Left lung (tissue), 10 donors: ENCODE data around the gene MEIOB. TPM values are rescaled to one million over a fixed set of nuclear protein-coding genes. Genes with fewer than 3 reads are reported as not detected.

Experiments
- ATAC-seq: fragments of 200-7000 bp; cut with Tn5 transposase; one replicate; pipeline ENCODE4 v1.9.1; 2020; ENCODE audit warnings: moderate library complexity
- DNase-seq, 4 donors: peaks; one replicate each; pipeline ENCODE4 v3.0.0-alpha.2; 2013 to 2020
- H3K27ac ChIP-seq, 2 donors: fragments of 200-600 bp; sonication (generic) in 1 of 2; one replicate each; pipeline versions ENCODE4 v1.5.0 to v1.8.0; 2020 to 2021
- H3K27me3 ChIP-seq, 2 donors: fragments of 200-600 bp; sonication (generic) in 1 of 2; one replicate each; pipeline versions ENCODE4 v1.5.0 to v1.8.0; 2020 to 2021
- H3K36me3 ChIP-seq, 2 donors: fragments of 200-600 bp; sonication (generic) in 1 of 2; one replicate each; pipeline versions ENCODE4 v1.5.0 to v1.8.0; 2020 to 2021
- H3K4me1 ChIP-seq, 2 donors: fragments of 200-600 bp; one replicate each; pipeline ENCODE4 v1.8.0; 2021
- H3K4me3 ChIP-seq, 2 donors: fragments of 200-600 bp; sonication (generic) in 1 of 2; one replicate each; pipeline versions ENCODE4 v1.5.0 to v1.8.0; 2020 to 2021; ENCODE audit warnings: mild to moderate bottlenecking in 1 of 2
- H3K9me3 ChIP-seq, 2 donors: fragments of 200-600 bp; sonication (generic) in 1 of 2; one replicate each; pipeline versions ENCODE4 v1.5.0 to v1.8.0; 2020 to 2021
- CTCF ChIP-seq, 2 donors: fragments of 200-600 bp; sonication (generic) in 1 of 2; IDR thresholded peaks; one replicate each; pipeline versions ENCODE4 v1.5.0 to v1.8.0; 2021; ENCODE audit warnings: antibody characterized with exemption in 2 of 2
- intact Hi-C, 2 donors: fragments of 100-400 bp; cut with DNase I; formaldehyde crosslinking; loops; one replicate each; pipeline versions ENCODE4 v1.11.2 to v1.14.2; 2022
- polyA plus RNA-seq, 6 donors: library from polyadenylated mRNA; unstranded; fragments of 120-200 nt; gene quantifications; one replicate each; pipeline ENCODE4 v1.2.1, GENCODE V29; 2013; ENCODE audit not compliant: insufficient read length in 6 of 6
- total RNA-seq, 2 donors: library from RNA; stranded (reverse); fragmentation: NEBNext Ultra II Directional; extraction: Animal tissue kit (Norgen Biotek cat#: 25700); gene quantifications; one replicate each; pipeline ENCODE4 v1.2.1, GENCODE V29; 2021
- donor health status: DM: no; HTN: yes; CAD: no.
- donor health status: DM: no; HTN: no; CAD: no.

MEIOB gene
- total and polyA plus RNA-seq, 8 donors = 0.37 to 0.75 (median 0.59) TPM; not detected in 2

- DNase-seq (no peak), ATAC-seq (no peak)
- intact Hi-C loops = no loop called here
- peaks cover 0 to 7% of the 10 kb centered on the region in 2 donors for H3K4me1 ChIP-seq
- peaks cover 0 to 81% of the 10 kb centered on the region in 2 donors for H3K36me3 ChIP-seq
- no peak for TF ChIP-seq CTCF (IDR thresholded peaks at IDR 0.05)
- H3K27ac ChIP-seq = no peak overlapping the region
- no peak overlapping the region for H3K4me3 ChIP-seq
- no peaks in the 10 kb centered on the region for H3K9me3 ChIP-seq
- H3K27me3 ChIP-seq = no peaks in the 10 kb centered on the region
Observed at GRCh38 chr16:1816396-1817275, 55.3 kb downstream of the MEIOB start.

GRCh38 chr16:1815461-1815860, 56.5 kb downstream of the MEIOB start:
- H3K4me3 ChIP-seq = no peak overlapping the region
- H3K4me1 ChIP-seq = peaks cover 0 to 7% of the 10 kb centered on the region in 2 donors
- intact Hi-C loops = no loop called here
- H3K9me3 ChIP-seq = no peaks in the 10 kb centered on the region
- H3K27ac ChIP-seq = no peak overlapping the region
- H3K27me3 ChIP-seq = no peaks in the 10 kb centered on the region
- H3K36me3 ChIP-seq = peaks cover 0 to 73% of the 10 kb centered on the region in 2 donors
- no peak for TF ChIP-seq CTCF (IDR thresholded peaks at IDR 0.05)
- ATAC-seq = no peak
- no peak for DNase-seq

- TF ChIP-seq CTCF (IDR thresholded peaks at IDR 0.05) = peak; percentile 23 to 46
- ATAC-seq (peak; percentile 99), DNase-seq (peak; percentile 67 to 92 (median 87))
- H3K4me3 ChIP-seq = no peak overlapping the region
- no peaks in the 10 kb centered on the region for H3K9me3 ChIP-seq
- peaks cover 0 to 74% of the 10 kb centered on the region in 2 donors for H3K36me3 ChIP-seq
- no peak overlapping the region for H3K27ac ChIP-seq
- no peaks in the 10 kb centered on the region for H3K27me3 ChIP-seq
- intact Hi-C loops = no loop called here
- peaks cover 0 to 7% of the 10 kb centered on the region in 2 donors for H3K4me1 ChIP-seq
Observed at GRCh38 chr16:1812732-1813163, 59.2 kb downstream of the MEIOB start.

- Histone ChIP-seq H3K36me3 (peaks cover 0 to 60% of the 10 kb centered on the region in 2 donors), H3K27ac (no peak overlapping the region), H3K9me3 (no peaks in the 10 kb centered on the region), H3K4me1 (peaks cover 0 to 7% of the 10 kb centered on the region in 2 donors), H3K27me3 (no peaks in the 10 kb centered on the region), H3K4me3 (no peak overlapping the region)
- intact Hi-C loops = no loop called here
- DNase-seq (peak in 1 of 4 donors; percentile 33), ATAC-seq (no peak)
- no peak for TF ChIP-seq CTCF (IDR thresholded peaks at IDR 0.05)
Observed at GRCh38 chr16:1810536-1810935, 61.4 kb downstream of the MEIOB start.

- DNase-seq = peak in 1 of 4 donors; percentile 57
- intact Hi-C loops = no loop called here
- no peak for TF ChIP-seq CTCF (IDR thresholded peaks at IDR 0.05)
- H3K4me3 ChIP-seq = no peak overlapping the region
- H3K36me3 ChIP-seq = peaks cover 0 to 55% of the 10 kb centered on the region in 2 donors
- no peaks in the 10 kb centered on the region for H3K9me3 ChIP-seq
- H3K27ac ChIP-seq = no peak overlapping the region
- ATAC-seq = no peak
- peaks cover 0 to 7% of the 10 kb centered on the region in 2 donors for H3K4me1 ChIP-seq
- H3K27me3 ChIP-seq = no peaks in the 10 kb centered on the region
Observed at GRCh38 chr16:1810106-1810505, 61.9 kb downstream of the MEIOB start.
